GM12878 (cell line): ENCODE measurements around the gene DIS3L. TPM values are rescaled to one million over a fixed set of nuclear protein-coding genes. Genes with fewer than 3 reads are reported as not detected.

Experiments
- BCL11A ChIP-seq: IDR thresholded peaks from 2 replicates; pipeline ENCODE4 v1.6.1; 2011; ENCODE audit warnings: low read depth, low read length
- CHD2 ChIP-seq: IDR thresholded peaks from 2 replicates; pipeline ENCODE4 v1.6.1; 2011; ENCODE audit warnings: low read depth, low read length, improper control_type of control experiment, borderline replicate concordance
- EED ChIP-seq: sonication (generic); IDR thresholded peaks from 2 replicates; pipeline ENCODE4 v1.6.1; 2016; ENCODE audit warnings: antibody characterized with exemption, low read depth
- FOXK2 ChIP-seq: fragments of 450-650 bp; IDR thresholded peaks from 2 replicates; pipeline ENCODE4 v1.6.1; 2017; ENCODE audit warnings: mild to moderate bottlenecking, moderate library complexity
- IRF4 ChIP-seq: IDR thresholded peaks from 2 replicates; pipeline ENCODE4 v1.6.1; 2011; ENCODE audit warnings: low read depth, low read length
- NFYA ChIP-seq: IDR thresholded peaks from 2 replicates; pipeline ENCODE4 v1.6.1; 2011; ENCODE audit warnings: low read depth, mild to moderate bottlenecking, low read length, improper control_type of control experiment, borderline replicate concordance
- NR2C1 ChIP-seq: fragments of 450-650 bp; IDR thresholded peaks from 2 replicates; pipeline ENCODE4 v1.6.1; 2017; ENCODE audit warnings: antibody characterized with exemption, mild to moderate bottlenecking, moderate library complexity
- NR2F1 ChIP-seq: fragments of 450-650 bp; conservative IDR thresholded peaks from 2 replicates; pipeline ENCODE4 v1.6.1; 2017; ENCODE audit warnings: mild to moderate bottlenecking
- RUNX3 ChIP-seq: IDR thresholded peaks from 2 replicates; pipeline ENCODE4 v1.6.1; 2012; ENCODE audit warnings: low read length, inconsistent platforms
- SIN3A ChIP-seq: IDR thresholded peaks from 2 replicates; pipeline ENCODE4 v1.6.1; 2012; ENCODE audit warnings: low read depth, low read length, improper control_type of control experiment
- TAF1 ChIP-seq: IDR thresholded peaks from 2 replicates; pipeline ENCODE4 v1.6.1; 2011; ENCODE audit warnings: mild to moderate bottlenecking, low read depth, low read length, borderline replicate concordance
- polyA plus RNA-seq, 11 experiments: library from polyadenylated mRNA; depleted of rRNA in 4 of 11; unstranded in 6 of 11; stranded (reverse) in 5 of 11; fragments of >200 nt; fragmentation: Nextera tagmentation in 4 of 11; fragmentation: Illumina TruSeq in 1 of 11; extraction: Ambion mirVana in 4 of 11; extraction: Trizol in 1 of 11; gene quantifications; 1 replicate in 1 of 11; 2 replicates in 10 of 11; pipeline versions ENCODE4 v1.2.1 to v1.2.3, GENCODE V29; 2011 to 2016; ENCODE audit warnings: inconsistent platforms in 2 of 11, missing spikeins in 2 of 11, low read depth in 1 of 11
- total RNA-seq, 4 experiments: library from RNA; depleted of rRNA in 3 of 4; stranded (reverse); fragments of >200 nt in 3 of 4; fragmentation: Illumina TruSeq in 1 of 4; extraction: Trizol in 1 of 4; gene quantifications; 2 replicates each; pipeline versions ENCODE4 v1.2.1 to v1.2.3, GENCODE V29; 2013 to 2021
- TF ChIP-seq, protein P1 (sequence below): fragments of 150-350 bp; IDR thresholded peaks from 2 replicates; pipeline ENCODE4 v1.6.1; 2016; ENCODE audit warnings: low read depth, low read length
- TF ChIP-seq, protein P2 (sequence below): IDR thresholded peaks from 2 replicates; pipeline ENCODE4 v1.6.1; 2011; ENCODE audit warnings: borderline replicate concordance, low read depth, mild to moderate bottlenecking, moderate library complexity, low read length; ENCODE audit not compliant: insufficient read depth, poor library complexity, severe bottlenecking

The DIS3L gene
- total and polyA plus RNA-seq, 10 of the 15 experiments (the other 5 are each of a cell fraction or from before 2014, with no cell fraction given), result 7.6 to 33.7 (median 25.5) TPM

DNA sequence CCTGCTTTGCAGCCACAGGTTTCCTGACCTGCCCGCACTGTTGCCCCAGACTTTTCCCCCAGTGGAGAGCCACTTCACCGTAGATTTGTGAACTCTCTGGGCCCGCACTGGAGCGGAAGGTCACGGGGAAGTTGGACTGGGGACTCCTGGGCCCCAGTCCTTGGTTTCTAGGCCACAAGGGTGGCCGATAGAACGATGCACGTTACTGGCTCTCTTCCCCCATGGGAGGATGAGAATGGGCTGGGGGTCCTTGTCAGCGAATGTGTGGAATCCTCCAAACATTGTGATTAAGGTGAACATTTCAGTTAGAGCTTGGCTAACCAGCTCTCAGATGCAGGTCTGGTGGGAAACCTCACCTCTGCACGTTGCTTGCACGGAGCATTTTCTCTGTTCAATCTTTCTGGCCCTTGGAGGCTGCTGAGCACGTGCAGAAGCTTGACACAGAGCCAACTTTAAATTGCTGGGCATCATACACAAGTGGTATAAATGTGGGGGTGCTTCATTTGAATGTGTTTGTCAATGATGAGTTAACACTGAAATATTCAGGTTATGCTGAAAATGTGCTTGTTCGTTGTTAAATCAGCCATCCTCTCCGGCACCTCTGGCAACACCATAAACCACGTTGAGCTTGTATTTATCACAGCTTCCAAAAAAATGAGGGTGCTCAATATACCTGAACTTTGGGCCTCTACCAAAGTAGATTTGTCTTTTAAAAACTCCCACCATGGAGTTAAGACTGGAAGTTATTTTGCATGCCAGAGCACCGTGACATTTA lies 976 bp downstream of the DIS3L start (continued):
- TF ChIP-seq, protein P1, sequence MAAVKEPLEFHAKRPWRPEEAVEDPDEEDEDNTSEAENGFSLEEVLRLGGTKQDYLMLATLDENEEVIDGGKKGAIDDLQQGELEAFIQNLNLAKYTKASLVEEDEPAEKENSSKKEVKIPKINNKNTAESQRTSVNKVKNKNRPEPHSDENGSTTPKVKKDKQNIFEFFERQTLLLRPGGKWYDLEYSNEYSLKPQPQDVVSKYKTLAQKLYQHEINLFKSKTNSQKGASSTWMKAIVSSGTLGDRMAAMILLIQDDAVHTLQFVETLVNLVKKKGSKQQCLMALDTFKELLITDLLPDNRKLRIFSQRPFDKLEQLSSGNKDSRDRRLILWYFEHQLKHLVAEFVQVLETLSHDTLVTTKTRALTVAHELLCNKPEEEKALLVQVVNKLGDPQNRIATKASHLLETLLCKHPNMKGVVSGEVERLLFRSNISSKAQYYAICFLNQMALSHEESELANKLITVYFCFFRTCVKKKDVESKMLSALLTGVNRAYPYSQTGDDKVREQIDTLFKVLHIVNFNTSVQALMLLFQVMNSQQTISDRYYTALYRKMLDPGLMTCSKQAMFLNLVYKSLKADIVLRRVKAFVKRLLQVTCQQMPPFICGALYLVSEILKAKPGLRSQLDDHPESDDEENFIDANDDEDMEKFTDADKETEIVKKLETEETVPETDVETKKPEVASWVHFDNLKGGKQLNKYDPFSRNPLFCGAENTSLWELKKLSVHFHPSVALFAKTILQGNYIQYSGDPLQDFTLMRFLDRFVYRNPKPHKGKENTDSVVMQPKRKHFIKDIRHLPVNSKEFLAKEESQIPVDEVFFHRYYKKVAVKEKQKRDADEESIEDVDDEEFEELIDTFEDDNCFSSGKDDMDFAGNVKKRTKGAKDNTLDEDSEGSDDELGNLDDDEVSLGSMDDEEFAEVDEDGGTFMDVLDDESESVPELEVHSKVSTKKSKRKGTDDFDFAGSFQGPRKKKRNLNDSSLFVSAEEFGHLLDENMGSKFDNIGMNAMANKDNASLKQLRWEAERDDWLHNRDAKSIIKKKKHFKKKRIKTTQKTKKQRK, result no peak
- TF ChIP-seq NFYA (no peak), BCL11A (no peak), NR2C1 (no peak), IRF4 (peak; percentile 48; the same call in 1 of the 2 replicates), SIN3A (0 out of 2 replicates have a peak, but pooled peaks have one; percentile 22), TAF1 (peak; percentile 31; the same call in 1 of the 2 replicates), NR2F1 (peak; percentile 33; the same call in 1 of the 2 replicates), EED (0 out of 2 replicates have a peak, but pooled peaks have one; percentile 15), CHD2 (0 out of 2 replicates have a peak, but pooled peaks have one; percentile 3), FOXK2 (no peak), RUNX3 (peak; percentile 38)
- TF ChIP-seq, protein P2, sequence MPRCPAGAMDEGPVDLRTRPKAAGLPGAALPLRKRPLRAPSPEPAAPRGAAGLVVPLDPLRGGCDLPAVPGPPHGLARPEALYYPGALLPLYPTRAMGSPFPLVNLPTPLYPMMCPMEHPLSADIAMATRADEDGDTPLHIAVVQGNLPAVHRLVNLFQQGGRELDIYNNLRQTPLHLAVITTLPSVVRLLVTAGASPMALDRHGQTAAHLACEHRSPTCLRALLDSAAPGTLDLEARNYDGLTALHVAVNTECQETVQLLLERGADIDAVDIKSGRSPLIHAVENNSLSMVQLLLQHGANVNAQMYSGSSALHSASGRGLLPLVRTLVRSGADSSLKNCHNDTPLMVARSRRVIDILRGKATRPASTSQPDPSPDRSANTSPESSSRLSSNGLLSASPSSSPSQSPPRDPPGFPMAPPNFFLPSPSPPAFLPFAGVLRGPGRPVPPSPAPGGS, result no peak
